ENCODE data around the gene SACM1L.

Gene SACM1L

DNA sequence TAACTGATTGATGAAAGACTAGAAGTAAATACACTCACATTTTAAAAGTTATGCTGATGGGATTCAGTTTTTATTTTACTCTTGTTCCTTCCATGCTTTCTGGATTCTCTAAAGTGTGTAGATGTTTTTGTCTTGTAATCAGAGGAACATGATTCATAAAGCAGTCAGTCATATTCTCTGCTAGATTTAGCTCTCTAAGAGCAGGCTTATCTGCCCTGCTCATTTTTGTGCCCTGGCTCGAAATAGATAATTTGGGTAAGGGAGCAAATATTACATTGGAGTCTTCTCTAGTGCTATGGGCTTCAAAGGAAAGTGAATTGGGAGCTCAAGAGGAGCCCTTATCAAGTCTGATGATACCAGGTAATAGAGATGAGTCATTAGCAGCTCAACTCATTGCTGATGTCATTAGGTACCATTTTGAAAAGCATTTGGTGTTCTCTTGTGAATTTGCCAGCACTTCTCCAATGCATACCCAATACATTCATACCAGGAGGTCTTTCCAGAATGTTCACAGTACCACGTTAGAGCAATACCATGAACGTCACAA lies 27.7 kb downstream of the SACM1L start:
- no peak for DNase-seq (ENCODE audit: low read depth)
- no peak overlapping the region for H3K4me3 ChIP-seq (ENCODE audit: low read depth, low read length)
- in situ Hi-C loops (cut with HindIII; ENCODE audit: low sequenced_read_pairs), result no loop called here
- TF ChIP-seq CTCF (IDR thresholded peaks at IDR 0.05; ENCODE audit: low read depth, low read length, missing control alignments), result no peak

- TF ChIP-seq CTCF (IDR thresholded peaks at IDR 0.05; ENCODE audit: low read depth, low read length, missing control alignments), result no peak
- H3K4me3 ChIP-seq (ENCODE audit: low read depth, low read length), result no peak overlapping the region
- in situ Hi-C loops (cut with HindIII; ENCODE audit: low sequenced_read_pairs), result no loop called here
- DNase-seq (ENCODE audit: low read depth), result no peak
Observed at GRCh38 chr3:45719655-45720487, 30.7 kb downstream of the SACM1L start.

DNA sequence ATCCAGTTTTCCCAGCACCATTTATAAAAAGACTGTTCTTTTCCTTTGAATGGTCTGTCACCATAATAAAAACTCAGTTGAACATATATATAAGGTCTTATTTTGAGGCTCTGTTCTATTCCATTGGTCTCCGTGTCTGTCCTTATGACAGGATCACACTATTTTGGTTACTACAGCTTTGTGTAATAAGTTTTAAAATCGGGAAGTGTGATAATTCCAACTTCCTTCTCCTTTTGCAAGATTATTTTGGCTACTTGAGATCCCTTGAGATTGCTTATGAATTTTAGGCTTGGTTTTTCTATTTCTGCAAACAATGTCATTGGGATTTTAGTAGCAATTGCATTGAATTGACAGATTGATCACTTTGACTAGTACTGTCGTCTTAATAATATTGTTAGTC lies 35.7 kb downstream of the SACM1L start:
- in situ Hi-C loops (cut with HindIII; ENCODE audit: low sequenced_read_pairs), result no loop called here
- no peak for TF ChIP-seq CTCF (IDR thresholded peaks at IDR 0.05; ENCODE audit: low read depth, low read length, missing control alignments)
- H3K4me3 ChIP-seq (ENCODE audit: low read depth, low read length), result no peak overlapping the region
- no peak for DNase-seq (ENCODE audit: low read depth)

GRCh38 chr3:45729614-45730013 lies 40.4 kb downstream of the SACM1L start:
- in situ Hi-C loops (cut with HindIII; ENCODE audit: low sequenced_read_pairs), result no loop called here
- no peak for DNase-seq (ENCODE audit: low read depth)
- H3K4me3 ChIP-seq (ENCODE audit: low read depth, low read length), result no peak overlapping the region
- TF ChIP-seq CTCF (IDR thresholded peaks at IDR 0.05; ENCODE audit: low read depth, low read length, missing control alignments), result no peak

DNA sequence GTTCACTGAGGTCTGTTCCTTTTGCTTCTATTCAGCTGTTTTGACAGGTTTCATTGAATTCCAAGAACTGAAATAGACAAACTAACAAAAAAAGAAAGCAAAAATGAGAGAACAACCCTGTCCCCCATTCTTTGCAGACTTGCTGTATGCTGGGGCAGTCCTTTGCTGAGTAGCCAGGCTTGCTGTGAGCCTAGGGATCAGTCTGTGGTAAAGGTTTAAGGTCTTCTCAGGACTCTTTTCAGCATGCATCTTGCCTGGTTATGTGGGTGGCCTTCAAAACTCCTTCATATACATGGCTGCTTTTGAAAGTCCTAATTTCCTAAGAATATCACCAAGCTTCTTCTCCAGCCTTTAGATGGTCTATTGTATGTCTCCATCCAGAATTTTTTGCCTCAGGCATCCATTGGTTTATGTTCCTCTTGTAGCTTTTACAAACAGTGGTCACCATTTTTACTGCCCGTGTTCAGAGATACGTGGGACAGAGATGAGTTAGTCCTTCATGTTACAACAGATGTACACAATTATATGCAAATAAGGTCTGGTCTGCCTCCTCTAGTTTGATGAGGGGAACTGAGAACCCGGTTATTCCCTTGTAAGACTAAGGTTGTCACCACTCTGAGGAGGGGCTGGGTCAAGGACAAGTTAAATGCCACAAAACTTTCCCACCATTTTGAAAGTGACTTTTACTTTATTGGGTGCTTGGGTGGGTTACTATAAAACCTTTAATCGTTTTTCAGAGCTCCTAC lies 41.4 kb downstream of the SACM1L start:
- no peak for DNase-seq (ENCODE audit: low read depth)
- TF ChIP-seq CTCF (IDR thresholded peaks at IDR 0.05; ENCODE audit: low read depth, low read length, missing control alignments), result no peak
- in situ Hi-C loops (cut with HindIII; ENCODE audit: low sequenced_read_pairs), result no loop called here
- H3K4me3 ChIP-seq (ENCODE audit: low read depth, low read length), result no peak overlapping the region

DNA sequence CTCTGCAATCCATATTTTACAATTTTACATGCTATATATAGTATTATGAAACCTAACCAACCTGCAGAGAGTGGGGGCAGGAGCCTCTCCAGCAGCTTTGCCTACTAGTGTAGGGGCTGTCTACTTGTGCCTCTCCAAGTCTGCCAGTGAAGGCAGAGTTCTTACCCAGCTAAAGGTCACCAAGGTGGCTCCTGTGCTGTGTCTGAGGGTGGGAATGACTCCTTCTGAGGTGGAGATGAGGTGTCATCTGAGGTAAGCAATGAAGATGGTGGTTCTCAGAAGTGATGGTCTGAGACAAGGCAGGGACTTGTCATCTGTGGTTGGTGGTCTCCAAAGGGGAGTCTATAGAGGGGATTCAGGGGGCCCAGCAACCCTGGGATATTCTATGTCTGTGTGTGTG lies 47.5 kb downstream of the SACM1L start:
- no peak for TF ChIP-seq CTCF (IDR thresholded peaks at IDR 0.05; ENCODE audit: low read depth, low read length, missing control alignments)
- in situ Hi-C loops (cut with HindIII; ENCODE audit: low sequenced_read_pairs), result no loop called here
- DNase-seq (ENCODE audit: low read depth), result no peak
- H3K4me3 ChIP-seq (ENCODE audit: low read depth, low read length), result no peak overlapping the region
